ENCODE results near the gene SLFN12L.

The SLFN12L gene

GRCh38 chr17:35432176-35433074 is 105.1 kb downstream of the SLFN12L start, which contains the start of gene SLFN12:
SLFN12 (minus strand) TSS chr17:35432500; CDS start chr17:35423028, 9,472 bp downstream.
- peak; percentile 86 to 90 for DNase-seq (ENCODE audit: low read depth in 2 of 2)

DNA sequence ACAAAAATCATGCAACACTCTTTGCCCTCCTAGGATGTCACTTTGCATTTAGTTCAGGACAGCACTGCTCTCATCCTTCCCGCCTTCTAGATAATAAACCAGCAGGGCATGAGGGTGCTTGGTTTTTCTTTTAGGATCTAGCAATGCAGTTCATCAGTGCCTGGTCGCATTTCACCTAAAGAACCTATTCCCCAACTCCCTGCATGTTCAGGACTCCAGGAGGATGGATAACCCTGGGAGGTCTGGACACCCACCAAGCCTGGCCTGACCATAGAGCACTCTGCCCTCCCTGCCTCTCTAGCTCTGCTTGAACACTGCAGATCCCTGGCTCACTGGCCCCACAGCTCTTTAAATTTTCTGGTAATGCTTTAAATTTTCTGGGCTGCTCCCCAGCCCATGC is 107.8 kb downstream of the SLFN12L start:
- no peak for DNase-seq (ENCODE audit: low read depth in 2 of 2)

GRCh38 chr17:35428229-35428628 is 109.2 kb downstream of the SLFN12L start:
- no peak for DNase-seq (ENCODE audit: low read depth in 2 of 2)

DNA sequence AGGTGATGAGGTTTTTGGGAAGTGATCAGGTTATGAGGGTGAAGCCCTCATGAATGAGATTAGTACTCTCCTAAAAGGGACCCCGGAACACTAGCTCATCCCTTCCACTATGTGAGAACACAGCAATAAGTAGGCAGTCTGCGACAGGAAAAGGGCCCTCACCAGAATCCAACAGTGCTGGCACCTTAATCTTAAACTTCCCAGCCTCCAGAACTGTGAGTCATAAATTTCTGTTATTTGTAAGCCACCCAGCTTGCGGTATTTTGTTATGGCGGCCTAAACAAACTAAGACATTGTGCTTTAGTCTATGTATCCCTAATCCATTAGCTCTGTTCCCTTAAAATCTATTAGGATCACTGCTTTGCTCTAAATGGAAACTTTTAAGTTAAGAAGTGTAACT is 113.7 kb downstream of the SLFN12L start:
- no peak for DNase-seq (ENCODE audit: low read depth in 2 of 2)
